Measurements from ENCODE around the gene FYB1.

- TF ChIP-seq CTCF (IDR thresholded peaks at IDR 0.05), result no peak
- TF ChIP-seq EZH2 (IDR thresholded peaks at IDR 0.05; ENCODE audit: borderline replicate concordance, insufficient read depth, low read depth, low read length, poor library complexity, severe bottlenecking), result no peak
Measured at GRCh38 chr5:39140558-39141168, 78.7 kb downstream of the FYB1 start.

Data from B cell (primary cell).